Measurements from ENCODE around the gene NXF1.

NXF1 gene

DNA sequence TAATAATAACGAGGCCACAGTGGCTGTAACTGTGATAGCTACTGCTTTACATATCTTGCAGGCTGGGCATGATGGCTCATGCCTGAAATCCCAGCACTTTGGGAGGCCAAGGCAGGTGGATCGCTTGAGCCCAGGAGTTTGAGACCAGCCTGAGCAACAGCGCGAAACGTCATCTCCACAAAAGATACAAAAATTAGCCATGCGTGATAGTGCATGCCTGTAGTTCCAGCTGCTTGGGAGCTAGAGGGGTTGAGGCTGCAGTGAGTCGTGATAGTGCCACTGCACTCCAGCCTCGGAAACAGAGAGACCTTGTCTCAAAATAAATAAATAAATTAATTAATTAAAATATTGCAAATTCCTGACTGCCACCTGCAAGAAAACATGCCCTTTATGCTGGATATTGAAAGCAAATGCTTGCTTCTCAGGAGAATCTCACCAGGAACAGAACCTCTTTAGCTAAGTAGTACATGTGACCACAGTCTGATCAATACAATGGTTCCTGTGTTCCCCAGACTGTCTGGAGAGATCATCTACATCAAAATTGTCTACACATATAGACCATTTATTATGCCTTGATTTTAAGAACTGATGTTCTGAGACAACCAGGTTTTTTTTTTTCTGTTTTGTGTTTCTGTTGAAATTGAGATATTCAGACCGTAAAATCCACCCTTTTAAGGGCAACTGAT is 57.6 kb downstream of the NXF1 start:
- in situ Hi-C loops (cut with HindIII; ENCODE audit: low sequenced_read_pairs): no loop called here
